Measurements from ENCODE around the gene SYT4. TPM values are rescaled to one million over a fixed set of nuclear protein-coding genes. Genes with fewer than 3 reads are reported as not detected.

SYT4 gene
- total and polyA plus RNA-seq, 4 experiments from 2014 or later, result not detected

GRCh38 chr18:43279015-43279744 is 1.9 kb upstream of the SYT4 start:
- no peak overlapping the region for H3K4me3 Mint-ChIP-seq
- H3K36me3 Mint-ChIP-seq, result no peaks in the 10 kb centered on the region
- H3K36me3 ChIP-seq (ENCODE audit: insufficient read depth, low read length), result no peaks in the 10 kb centered on the region
- H3K27ac ChIP-seq (ENCODE audit: low read depth, low read length), result no peak overlapping the region
- H3K4me1 ChIP-seq (ENCODE audit: insufficient read depth, low read length), result no peaks in the 10 kb centered on the region
- H3K4me1 Mint-ChIP-seq, result no peaks in the 10 kb centered on the region
- no peak overlapping the region for H3K4me3 ChIP-seq (ENCODE audit: low read length in 2 of 2)
- DNase-seq, result no peak
- peaks cover 0 to 2% of the 10 kb centered on the region in 2 donors for H3K27me3 Mint-ChIP-seq
- H3K9me3 ChIP-seq (ENCODE audit: control insufficient read depth in 1 of 2, low read length in 2 of 2), result no peaks in the 10 kb centered on the region
- no peaks in the 10 kb centered on the region for H3K27me3 ChIP-seq (ENCODE audit: insufficient read depth, low read length)
- POLR2A ChIA-PET (ENCODE audit: partially characterized antibody), result no interaction called here
- peaks cover 0 to 10% (median 1%) of the 10 kb centered on the region in 8 donors for H3K9me3 Mint-ChIP-seq
- intact Hi-C loops (cut with micrococcal nuclease), result no loop called here
- no peak overlapping the region for H3K27ac Mint-ChIP-seq
- CTCF ChIA-PET (ENCODE audit: partially characterized antibody), result interaction anchor here (1.1 kb wide), 1 partner anchor 8 kb away, joined by 4 read pairs; no protein-coding TSS in a partner anchor

- CTCF ChIA-PET (ENCODE audit: partially characterized antibody), result no interaction called here
- Histone ChIP-seq H3K27ac (ENCODE audit: low read depth, low read length) (no peak overlapping the region), H3K9me3 (ENCODE audit: control insufficient read depth in 1 of 2, low read length in 2 of 2) (no peaks in the 10 kb centered on the region), H3K36me3 (ENCODE audit: insufficient read depth, low read length) (no peaks in the 10 kb centered on the region), H3K4me3 (ENCODE audit: low read length in 2 of 2) (no peak overlapping the region), H3K4me1 (ENCODE audit: insufficient read depth, low read length) (no peaks in the 10 kb centered on the region), H3K27me3 (ENCODE audit: insufficient read depth, low read length) (no peaks in the 10 kb centered on the region)
- no peak for DNase-seq
- H3K27ac Mint-ChIP-seq, result no peak overlapping the region
- H3K27me3 Mint-ChIP-seq, result peaks cover 0 to 2% of the 10 kb centered on the region in 2 donors
- H3K36me3 Mint-ChIP-seq, result no peaks in the 10 kb centered on the region
- H3K4me3 Mint-ChIP-seq, result no peak overlapping the region
- no peaks in the 10 kb centered on the region for H3K4me1 Mint-ChIP-seq
- intact Hi-C loops (cut with micrococcal nuclease), result no loop called here
- POLR2A ChIA-PET (ENCODE audit: partially characterized antibody), result no interaction called here
- H3K9me3 Mint-ChIP-seq, result peaks cover 0 to 10% (median 1%) of the 10 kb centered on the region in 8 donors
These were observed 1.1 kb upstream of the SYT4 start for GRCh38 chr18:43278355-43278754.

GRCh38 chr18:43276491-43276890 is 799 bp downstream of the SYT4 start:
- Mint-ChIP-seq H3K27ac (no peak overlapping the region), H3K9me3 (peaks cover 0 to 5% (median 0%) of the 10 kb centered on the region in 8 donors), H3K4me1 (peaks cover 0 to under 1% (median under 1%) of the 10 kb centered on the region in 4 donors), H3K27me3 (peaks cover 0 to 2% of the 10 kb centered on the region in 2 donors), H3K4me3 (no peak overlapping the region), H3K36me3 (no peaks in the 10 kb centered on the region)
- Histone ChIP-seq H3K4me3 (ENCODE audit: low read length in 2 of 2) (no peak overlapping the region), H3K36me3 (ENCODE audit: insufficient read depth, low read length) (no peaks in the 10 kb centered on the region), H3K4me1 (ENCODE audit: insufficient read depth, low read length) (no peaks in the 10 kb centered on the region), H3K27ac (ENCODE audit: low read depth, low read length) (no peak overlapping the region), H3K27me3 (ENCODE audit: insufficient read depth, low read length) (no peaks in the 10 kb centered on the region), H3K9me3 (ENCODE audit: control insufficient read depth in 1 of 2, low read length in 2 of 2) (no peaks in the 10 kb centered on the region)
- no peak for DNase-seq
- CTCF ChIA-PET (ENCODE audit: partially characterized antibody), result no interaction called here
- intact Hi-C loops (cut with micrococcal nuclease), result no loop called here
- POLR2A ChIA-PET (ENCODE audit: partially characterized antibody), result no interaction called here

- H3K4me1 Mint-ChIP-seq, result peaks cover 0 to 2% (median under 1%) of the 10 kb centered on the region in 4 donors
- no peak for DNase-seq
- no peaks in the 10 kb centered on the region for H3K27me3 ChIP-seq (ENCODE audit: insufficient read depth, low read length)
- peaks cover 0 to 4% (median 0%) of the 10 kb centered on the region in 8 donors for H3K9me3 Mint-ChIP-seq
- H3K4me3 Mint-ChIP-seq, result no peak overlapping the region
- no peaks in the 10 kb centered on the region for H3K36me3 ChIP-seq (ENCODE audit: insufficient read depth, low read length)
- no peak overlapping the region for H3K4me3 ChIP-seq (ENCODE audit: low read length in 2 of 2)
- POLR2A ChIA-PET (ENCODE audit: partially characterized antibody), result no interaction called here
- H3K27ac ChIP-seq (ENCODE audit: low read depth, low read length), result no peak overlapping the region
- intact Hi-C loops (cut with micrococcal nuclease), result no loop called here
- H3K4me1 ChIP-seq (ENCODE audit: insufficient read depth, low read length), result no peaks in the 10 kb centered on the region
- no peaks in the 10 kb centered on the region for H3K9me3 ChIP-seq (ENCODE audit: control insufficient read depth in 1 of 2, low read length in 2 of 2)
- no peak overlapping the region for H3K27ac Mint-ChIP-seq
- CTCF ChIA-PET (ENCODE audit: partially characterized antibody), result no interaction called here
- H3K27me3 Mint-ChIP-seq, result peaks cover 0 to 2% of the 10 kb centered on the region in 2 donors
- no peaks in the 10 kb centered on the region for H3K36me3 Mint-ChIP-seq
These were observed 1.7 kb downstream of the SYT4 start for GRCh38 chr18:43275546-43275945.

GRCh38 chr18:43274526-43274925 is 2.8 kb downstream of the SYT4 start:
- POLR2A ChIA-PET (ENCODE audit: partially characterized antibody), result no interaction called here
- intact Hi-C loops (cut with micrococcal nuclease), result loop anchor here (5.0 kb wide), 2 partner anchors 977 to 1222 kb away; no protein-coding TSS in a partner anchor
- H3K36me3 Mint-ChIP-seq, result no peaks in the 10 kb centered on the region

GRCh38 chr18:43271593-43272432 is 5.5 kb downstream of the SYT4 start:
- Histone ChIP-seq H3K4me3 (ENCODE audit: low read length in 2 of 2) (no peak overlapping the region), H3K27ac (ENCODE audit: low read depth, low read length) (no peak overlapping the region), H3K4me1 (ENCODE audit: insufficient read depth, low read length) (no peaks in the 10 kb centered on the region), H3K27me3 (ENCODE audit: insufficient read depth, low read length) (no peaks in the 10 kb centered on the region), H3K9me3 (ENCODE audit: control insufficient read depth in 1 of 2, low read length in 2 of 2) (no peaks in the 10 kb centered on the region), H3K36me3 (ENCODE audit: insufficient read depth, low read length) (no peaks in the 10 kb centered on the region)
- Mint-ChIP-seq H3K27me3 (peaks cover 0 to 2% of the 10 kb centered on the region in 2 donors), H3K4me1 (peaks cover 0 to 2% (median under 1%) of the 10 kb centered on the region in 4 donors), H3K4me3 (no peak overlapping the region), H3K27ac (no peak overlapping the region), H3K9me3 (no peaks in the 10 kb centered on the region), H3K36me3 (no peaks in the 10 kb centered on the region)
- intact Hi-C loops (cut with micrococcal nuclease), result loop anchor here (5.0 kb wide), 2 partner anchors 975 to 1220 kb away; no protein-coding TSS in a partner anchor
- ChIA-PET CTCF (ENCODE audit: partially characterized antibody) (interaction anchor here (0.7 to 2.8 kb wide), 6 partner anchors 8 to 1157 kb away, joined by 3 to 26 read pairs (median 4); no protein-coding TSS in a partner anchor), POLR2A (ENCODE audit: partially characterized antibody) (no interaction called here)
- peak in 3 of 5 donors; percentile 9 to 20 (median 14) for DNase-seq

More at GRCh38 chr18:43274526-43274925, 2.8 kb downstream of the SYT4 start:
- no peaks in the 10 kb centered on the region for H3K36me3 ChIP-seq (ENCODE audit: insufficient read depth, low read length)
- CTCF ChIA-PET (ENCODE audit: partially characterized antibody), result interaction anchor here (1.4 kb wide), 1 partner anchor 976 kb away, joined by 4 read pairs; no protein-coding TSS in a partner anchor
- H3K9me3 ChIP-seq (ENCODE audit: control insufficient read depth in 1 of 2, low read length in 2 of 2), result no peaks in the 10 kb centered on the region
- H3K4me3 ChIP-seq (ENCODE audit: low read length in 2 of 2), result no peak overlapping the region
- no peak overlapping the region for H3K27ac ChIP-seq (ENCODE audit: low read depth, low read length)
- peaks cover 0 to 2% of the 10 kb centered on the region in 2 donors for H3K27me3 Mint-ChIP-seq
- peaks cover 0 to 4% (median 0%) of the 10 kb centered on the region in 8 donors for H3K9me3 Mint-ChIP-seq
- H3K4me1 Mint-ChIP-seq, result peaks cover 0 to 2% (median under 1%) of the 10 kb centered on the region in 4 donors
- no peak for DNase-seq
- H3K27me3 ChIP-seq (ENCODE audit: insufficient read depth, low read length), result no peaks in the 10 kb centered on the region
- no peaks in the 10 kb centered on the region for H3K4me1 ChIP-seq (ENCODE audit: insufficient read depth, low read length)
- no peak overlapping the region for H3K27ac Mint-ChIP-seq
- H3K4me3 Mint-ChIP-seq, result no peak overlapping the region

- CTCF ChIA-PET (ENCODE audit: partially characterized antibody), result no interaction called here
- H3K27me3 Mint-ChIP-seq, result no peaks in the 10 kb centered on the region
- DNase-seq, result no peak
- H3K9me3 ChIP-seq (ENCODE audit: control insufficient read depth in 1 of 2, low read length in 2 of 2), result no peaks in the 10 kb centered on the region
- H3K27ac ChIP-seq (ENCODE audit: low read depth, low read length), result no peak overlapping the region
- no peaks in the 10 kb centered on the region for H3K36me3 ChIP-seq (ENCODE audit: insufficient read depth, low read length)
- H3K4me1 ChIP-seq (ENCODE audit: insufficient read depth, low read length), result no peaks in the 10 kb centered on the region
- H3K27me3 ChIP-seq (ENCODE audit: insufficient read depth, low read length), result no peaks in the 10 kb centered on the region
- intact Hi-C loops (cut with micrococcal nuclease), result no loop called here
- peaks cover 3 to 15% (median 7%) of the 10 kb centered on the region in 8 donors for H3K9me3 Mint-ChIP-seq
- peaks cover 0 to 1% of the 10 kb centered on the region in 2 donors for H3K36me3 Mint-ChIP-seq
- H3K4me1 Mint-ChIP-seq, result peaks cover 0 to 2% (median under 1%) of the 10 kb centered on the region in 4 donors
- no peak overlapping the region for H3K4me3 Mint-ChIP-seq
- POLR2A ChIA-PET (ENCODE audit: partially characterized antibody), result no interaction called here
- no peak overlapping the region for H3K4me3 ChIP-seq (ENCODE audit: low read length in 2 of 2)
- no peak overlapping the region for H3K27ac Mint-ChIP-seq
These were observed 9.5 kb downstream of the SYT4 start for GRCh38 chr18:43267818-43268217.

Measured in CD4-positive, alpha-beta memory T cell (primary cell).